AG09319 (cell line): ENCODE results near the gene CELA1.
A peak's percentile ranks its signal among the peaks of the same experiment; 100 is the strongest.

Experiments
- DNase-seq: peaks from one replicate; pipeline ENCODE4 v3.0.0-alpha.2; 2010; ENCODE audit warnings: low read depth; ENCODE audit errors: extremely low read depth
- TF ChIP-seq, protein P1 (sequence below): IDR thresholded peaks from 2 replicates; pipeline ENCODE4 v1.5.1; 2011; ENCODE audit warnings: low read depth, mild to moderate bottlenecking, inconsistent platforms, low read length, moderate library complexity

CELA1 gene

GRCh38 chr12:51351913-51352532 lies 5.5 kb upstream of the CELA1 start:
- TF ChIP-seq, protein P1, sequence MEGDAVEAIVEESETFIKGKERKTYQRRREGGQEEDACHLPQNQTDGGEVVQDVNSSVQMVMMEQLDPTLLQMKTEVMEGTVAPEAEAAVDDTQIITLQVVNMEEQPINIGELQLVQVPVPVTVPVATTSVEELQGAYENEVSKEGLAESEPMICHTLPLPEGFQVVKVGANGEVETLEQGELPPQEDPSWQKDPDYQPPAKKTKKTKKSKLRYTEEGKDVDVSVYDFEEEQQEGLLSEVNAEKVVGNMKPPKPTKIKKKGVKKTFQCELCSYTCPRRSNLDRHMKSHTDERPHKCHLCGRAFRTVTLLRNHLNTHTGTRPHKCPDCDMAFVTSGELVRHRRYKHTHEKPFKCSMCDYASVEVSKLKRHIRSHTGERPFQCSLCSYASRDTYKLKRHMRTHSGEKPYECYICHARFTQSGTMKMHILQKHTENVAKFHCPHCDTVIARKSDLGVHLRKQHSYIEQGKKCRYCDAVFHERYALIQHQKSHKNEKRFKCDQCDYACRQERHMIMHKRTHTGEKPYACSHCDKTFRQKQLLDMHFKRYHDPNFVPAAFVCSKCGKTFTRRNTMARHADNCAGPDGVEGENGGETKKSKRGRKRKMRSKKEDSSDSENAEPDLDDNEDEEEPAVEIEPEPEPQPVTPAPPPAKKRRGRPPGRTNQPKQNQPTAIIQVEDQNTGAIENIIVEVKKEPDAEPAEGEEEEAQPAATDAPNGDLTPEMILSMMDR, result peak; percentile 75
- no peak for DNase-seq

- no peak for DNase-seq
- TF ChIP-seq, protein P1, result no peak
Measured at GRCh38 chr12:51349026-51349425, 2.5 kb upstream of the CELA1 start.

- TF ChIP-seq, protein P1, result no peak
- no peak for DNase-seq
Measured at GRCh38 chr12:51348116-51348515, 1.6 kb upstream of the CELA1 start.

- DNase-seq, result no peak
- TF ChIP-seq, protein P1, result no peak
Measured at GRCh38 chr12:51345681-51346080, 798 bp downstream of the CELA1 start.

DNA sequence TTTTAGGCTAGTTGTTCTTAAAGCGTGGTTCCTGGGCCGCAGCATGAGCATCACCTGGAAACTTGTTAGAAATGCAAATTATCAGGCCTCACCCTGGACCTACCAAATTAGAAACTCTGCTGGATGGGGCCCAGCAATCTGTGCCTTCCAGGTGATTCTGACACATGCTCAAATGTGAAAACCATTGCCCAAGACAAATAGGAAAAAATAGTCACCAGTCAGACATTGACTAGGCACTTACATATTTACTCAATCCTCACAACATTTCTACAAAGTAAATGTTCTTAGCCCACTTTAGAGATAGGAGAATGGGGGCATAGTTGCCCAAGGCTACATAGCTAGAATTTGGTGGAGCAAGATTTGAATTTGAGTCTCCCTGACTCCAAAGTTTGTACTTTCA lies 3.3 kb downstream of the CELA1 start:
- TF ChIP-seq, protein P1, result no peak
- no peak for DNase-seq

DNA sequence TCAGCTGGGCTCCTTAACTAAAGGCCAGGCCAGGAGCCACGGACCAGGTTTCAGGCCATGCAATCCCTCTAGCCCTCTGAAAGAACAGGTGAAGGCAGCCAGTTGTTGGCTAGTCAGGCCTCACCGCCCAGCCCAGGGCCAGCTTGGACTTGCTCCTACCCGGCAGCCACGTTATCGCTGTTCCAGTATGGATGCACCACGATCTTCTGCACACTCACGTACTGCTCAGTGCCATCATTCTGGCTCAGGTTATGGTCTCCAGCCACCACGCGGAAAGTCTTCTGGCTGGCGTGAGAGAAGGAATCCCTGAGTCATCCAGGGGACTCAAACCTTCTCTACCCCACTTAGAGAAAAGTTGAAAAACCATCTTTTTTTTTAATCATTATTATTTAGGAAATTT lies 4.1 kb downstream of the CELA1 start:
- TF ChIP-seq, protein P1, result no peak
- no peak for DNase-seq

GRCh38 chr12:51341251-51342007 lies 5.0 kb downstream of the CELA1 start:
- TF ChIP-seq, protein P1, result peak; percentile 100
- no peak for DNase-seq
